ENCODE results near the gene FAM43A. TPM values are rescaled to one million over a fixed set of nuclear protein-coding genes. Genes with fewer than 3 reads are reported as not detected.

Gene FAM43A
- total RNA-seq (2021; fragmentation: NEBNext Ultra II Directional; extraction: Animal tissue kit (Norgen Biotek cat#: 25700)) (2.6 and 2.9 TPM in 2 replicates), polyA plus RNA-seq (2011; rRNA removed) (2.3 and 4.9 TPM in 2 replicates), polyA minus RNA-seq (2011; rRNA and poly(A)+ RNA removed) (0.44 and 0.66 TPM in 2 replicates)
- 4.3 TPM for polyA plus RNA-seq (2011; cell fraction: cytosol; rRNA removed)
- polyA plus RNA-seq (2011; cell fraction: nucleus; rRNA removed): 4.0 TPM
- polyA plus RNA-seq (2012, experiment 1 of 2): 1.9 to 2.7 TPM (median 1.9 TPM) in 4 replicates
- polyA plus RNA-seq (2012, experiment 2 of 2): 2.4 TPM
- 1.3 TPM for polyA plus RNA-seq (2013, experiment 1 of 2)
- 1.4 TPM for polyA plus RNA-seq (2013, experiment 2 of 2)
- 2.2 TPM for polyA minus RNA-seq (2011; cell fraction: cytosol; rRNA and poly(A)+ RNA removed)
- polyA minus RNA-seq (2011; cell fraction: nucleus; rRNA and poly(A)+ RNA removed): 5.6 TPM
- long read RNA-seq, experiment 1, partial matches to known transcripts: 0 of 1 reads
- long read RNA-seq, experiment 1, other reads (novel, unspliced or antisense): 0 of 1 reads
- long read RNA-seq, experiment 2: 0 reads

GRCh38 chr3:194685718-194686413, at the start of gene FAM43A:
Gene FAM43A (plus strand): TSS chr3:194685883. CDS start chr3:194686827, 944 bp downstream.
- Histone ChIP-seq H3K27me3 (replicated peaks in 1 of 4; ENCODE audit: control insufficient read depth in 3 of 4, extremely low read depth in 1 of 4, insufficient read depth in 3 of 4, low read length in 3 of 4) (peaks cover 7 to 36% (median 29%) of the 10 kb centered on the region in 4 experiments), H3K23me2 (ENCODE audit: low read depth, low read length) (peaks cover 22% of the 10 kb centered on the region; the same call in 1 of the 2 replicates), H2BK12ac (ENCODE audit: low read depth, low read length) (peak within 1 kb of the TSS; percentile 96; the same call in 1 of the 2 replicates), H3K9ac (replicated peaks in 1 of 4; ENCODE audit: extremely low read depth in 1 of 4, low read depth in 3 of 4, low read length in 3 of 4) (peak within 1 kb of the TSS in 3 of 4 experiments; percentile 25 to 55 (median 34); a peak in 4 of 7 replicates), H2BK20ac (ENCODE audit: low read length) (no peak within 1 kb of the TSS), H2BK15ac (ENCODE audit: low read length) (no peak within 1 kb of the TSS), H4K91ac (replicated peaks; ENCODE audit: insufficient read length, low read length) (no peak within 1 kb of the TSS), H3K9me3 (ENCODE audit: insufficient read depth in 2 of 2, low read depth in 1 of 2, low read length in 1 of 2) (no peaks in the 10 kb centered on the region), H3K23ac (ENCODE audit: insufficient read length) (no peak within 1 kb of the TSS), H3K4me3 (ENCODE audit: extremely low read depth in 1 of 4, insufficient read depth in 2 of 4, low read depth in 3 of 4, low read length in 4 of 4) (peak within 1 kb of the TSS; percentile 42 to 79 (median 70)), H2BK5ac (ENCODE audit: low read depth, low read length) (no peak within 1 kb of the TSS), H3K56ac (replicated peaks; ENCODE audit: insufficient read length, low read depth, low read length) (no peak within 1 kb of the TSS), H3K4me2 (ENCODE audit: insufficient read depth in 1 of 2, low read depth in 2 of 2, low read length in 2 of 2) (peak within 1 kb of the TSS; percentile 90 to 97), H3K79me1 (ENCODE audit: low read depth, low read length) (no peaks in the 10 kb centered on the region), H3K4me1 (replicated peaks in 1 of 4; ENCODE audit: control insufficient read depth in 3 of 4, insufficient read depth in 4 of 4, low read length in 3 of 4) (peaks cover 0 to 13% (median 10%) of the 10 kb centered on the region in 4 experiments; a peak in 6 of 7 replicates), H3K4ac (replicated peaks; ENCODE audit: insufficient read length, low read depth, low read length) (no peak within 1 kb of the TSS), H4K8ac (ENCODE audit: extremely low read depth, insufficient read depth, low read length) (peak within 1 kb of the TSS; percentile 66), H4K20me1 (replicated peaks in 1 of 2; ENCODE audit: control insufficient read depth in 1 of 2, insufficient read depth in 2 of 2, low read length in 2 of 2) (peaks cover 0 to 5% of the 10 kb centered on the region in 2 experiments), H3K79me2 (ENCODE audit: control insufficient read depth in 1 of 2, insufficient read depth in 2 of 2, low read length in 2 of 2) (no peaks in the 10 kb centered on the region), H4K5ac (ENCODE audit: insufficient read length, low read depth, low read length) (no peak within 1 kb of the TSS), H3K18ac (ENCODE audit: extremely low read depth, low read length) (peak within 1 kb of the TSS; percentile 55), H3K27ac (ENCODE audit: low read depth, low read length) (no peak within 1 kb of the TSS), H2AFZ (ENCODE audit: low read length) (peak within 1 kb of the TSS; percentile 36; the same call in 1 of the 2 replicates), H3K14ac (ENCODE audit: insufficient read length) (no peak within 1 kb of the TSS), H3K36me3 (ENCODE audit: control insufficient read depth in 2 of 4, insufficient read depth in 4 of 4, low read length in 3 of 4) (no peaks in the 10 kb centered on the region), H2AK5ac (ENCODE audit: low read depth, low read length) (no peak within 1 kb of the TSS), H2BK120ac (replicated peaks; ENCODE audit: low read depth, low read length) (no peak within 1 kb of the TSS)
- FAIRE-seq (no peak), DNase-seq (ENCODE audit: low read depth in 1 of 2, low spot score in 2 of 2) (peak; percentile 58 to 85)
- ChIA-PET POLR2A (ENCODE audit: partially characterized antibody) (interaction anchor here (0.8 to 3.7 kb wide), 16 partner anchors 10 to 821 kb away, joined by 3 to 30 read pairs (median 4); partner anchors contain the start of genes LSG1 and TMEM44), CTCF (ENCODE audit: partially characterized antibody) (interaction anchor here (0.6 to 9.3 kb wide), 16 partner anchors 10 to 585 kb away, joined by 3 to 110 read pairs (median 4); partner anchors contain the start of genes LSG1 and XXYLT1)
- WGBS, 2 experiments (ENCODE audit: extremely low coverage in 1 of 2, insufficient coverage in 1 of 2, insufficient read length in 1 of 2, insufficient replicate concordance in 2 of 2, low coverage in 1 of 2, low lambda C conversion rate in 2 of 2, missing lambda C conversion rate in 1 of 2): 2% methylated on average over 41 of the region's 70 CpGs; no CpG with 5 or more reads in 1 of the 2 experiments
- no peak for TF ChIP-seq JUN (IDR thresholded peaks at IDR 0.05; ENCODE audit: low read depth, low read length)
- TF ChIP-seq NANOG (IDR thresholded peaks at IDR 0.05; ENCODE audit: insufficient read depth, low read depth, low read length, poor library complexity, severe bottlenecking): no peak
- TF ChIP-seq TCF12 (IDR thresholded peaks at IDR 0.05; ENCODE audit: low read depth, low read length): no peak
- TF ChIP-seq MAFK (IDR thresholded peaks at IDR 0.05; ENCODE audit: low read depth, low read length): no peak
- TF ChIP-seq SP1 (IDR thresholded peaks at IDR 0.05; ENCODE audit: low read depth, low read length): peak; percentile 68
- TF ChIP-seq CHD1 (IDR thresholded peaks at IDR 0.05; ENCODE audit: low read depth, low read length): peak; percentile 72
- TF ChIP-seq CBX8 (IDR thresholded peaks at IDR 0.05; ENCODE audit: borderline replicate concordance, low read depth, low read length): no peak
- TF ChIP-seq POLR2AphosphoS5 (IDR thresholded peaks at IDR 0.05; ENCODE audit: low read depth, low read length): peak; percentile 90
- TF ChIP-seq TAF7 (optimal IDR thresholded peaks at IDR 0.05; ENCODE audit: borderline replicate concordance, low read depth, low read length): peak; percentile 88
- TF ChIP-seq CHD2 (IDR thresholded peaks at IDR 0.05; ENCODE audit: low read length): no peak
